ENCODE results near the gene FARS2. TPM values are rescaled to one million over a fixed set of nuclear protein-coding genes. Genes with fewer than 3 reads are reported as not detected.

Gene FARS2
- total and polyA plus RNA-seq, 9 of the 15 experiments (the other 6 are each of a cell fraction or from before 2014, with no cell fraction given): 16.5 to 62.2 (median 27.0) TPM

GRCh38 chr6:5403609-5404008 lies 142.3 kb downstream of the FARS2 start:
- intact Hi-C loops (cut with micrococcal nuclease) (no loop called here), in situ Hi-C loops (cut with MboI) (loop anchor here (5.0 kb wide), 2 partner anchors 191 to 261 kb away; no protein-coding TSS in a partner anchor)
- H3K9me1 ChIP-seq (ENCODE audit: control insufficient read depth, insufficient read depth, low read length): no peaks in the 10 kb centered on the region
- BruUV-seq (replicated peaks): no TSS peak
- H3K27me3 ChIP-seq (ENCODE audit: control insufficient read depth in 2 of 2, insufficient read depth in 2 of 2, low read length in 2 of 2): no peaks in the 10 kb centered on the region
- 0 out of 3 replicates have a peak, but pooled peaks cover 2% of the 10 kb centered on the region for H3K79me2 ChIP-seq (ENCODE audit: control insufficient read depth, insufficient read depth, low read length)
- 0 out of 5 replicates have a peak, but pooled peaks cover 0 to 4% of the 10 kb centered on the region in 2 experiments for H3K4me1 ChIP-seq (replicated peaks in 1 of 2; ENCODE audit: control insufficient read depth in 2 of 2, insufficient read depth in 2 of 2, low read length in 2 of 2)
- no peaks in the 10 kb centered on the region for H3K9me3 ChIP-seq (replicated peaks; ENCODE audit: control insufficient read depth, insufficient read depth, low read depth, low read length)
- H2AFZ ChIP-seq (ENCODE audit: low read depth, low read length): no peak overlapping the region
- no peak overlapping the region for H3K4me3 ChIP-seq
- H3K4me2 ChIP-seq (ENCODE audit: insufficient read depth, low read length): no peak overlapping the region
- no peak overlapping the region for H3K9ac ChIP-seq (ENCODE audit: insufficient read depth in 1 of 2, low read depth in 2 of 2, low read length in 2 of 2)
- H3K27ac ChIP-seq (ENCODE audit: extremely low read depth, low read depth, low read length): no peak overlapping the region
- DNase-seq (ENCODE audit: extremely low read depth in 1 of 4, low spot score in 3 of 4): no peak
- no peaks in the 10 kb centered on the region for H3K36me3 ChIP-seq (ENCODE audit: control insufficient read depth, insufficient read depth, low read length)
- H4K20me1 ChIP-seq (replicated peaks; ENCODE audit: control insufficient read depth, insufficient read depth, low read length): no peaks in the 10 kb centered on the region; the same call in 1 of the 2 replicates
- ChIA-PET CTCF (ENCODE audit: low intra/inter-chr PET ratio) (interaction anchor here (2.7 to 3.7 kb wide), 3 partner anchors 189 to 346 kb away, joined by 12 to 37 read pairs (median 21); no protein-coding TSS in a partner anchor), POLR2A (interaction anchor here (0.6 to 1.0 kb wide), 2 partner anchors 12 to 114 kb away, joined by 3 read pairs; no protein-coding TSS in a partner anchor)
- no peak for FAIRE-seq
- no peak for ATAC-seq
- TF ChIP-seq, protein P1, sequence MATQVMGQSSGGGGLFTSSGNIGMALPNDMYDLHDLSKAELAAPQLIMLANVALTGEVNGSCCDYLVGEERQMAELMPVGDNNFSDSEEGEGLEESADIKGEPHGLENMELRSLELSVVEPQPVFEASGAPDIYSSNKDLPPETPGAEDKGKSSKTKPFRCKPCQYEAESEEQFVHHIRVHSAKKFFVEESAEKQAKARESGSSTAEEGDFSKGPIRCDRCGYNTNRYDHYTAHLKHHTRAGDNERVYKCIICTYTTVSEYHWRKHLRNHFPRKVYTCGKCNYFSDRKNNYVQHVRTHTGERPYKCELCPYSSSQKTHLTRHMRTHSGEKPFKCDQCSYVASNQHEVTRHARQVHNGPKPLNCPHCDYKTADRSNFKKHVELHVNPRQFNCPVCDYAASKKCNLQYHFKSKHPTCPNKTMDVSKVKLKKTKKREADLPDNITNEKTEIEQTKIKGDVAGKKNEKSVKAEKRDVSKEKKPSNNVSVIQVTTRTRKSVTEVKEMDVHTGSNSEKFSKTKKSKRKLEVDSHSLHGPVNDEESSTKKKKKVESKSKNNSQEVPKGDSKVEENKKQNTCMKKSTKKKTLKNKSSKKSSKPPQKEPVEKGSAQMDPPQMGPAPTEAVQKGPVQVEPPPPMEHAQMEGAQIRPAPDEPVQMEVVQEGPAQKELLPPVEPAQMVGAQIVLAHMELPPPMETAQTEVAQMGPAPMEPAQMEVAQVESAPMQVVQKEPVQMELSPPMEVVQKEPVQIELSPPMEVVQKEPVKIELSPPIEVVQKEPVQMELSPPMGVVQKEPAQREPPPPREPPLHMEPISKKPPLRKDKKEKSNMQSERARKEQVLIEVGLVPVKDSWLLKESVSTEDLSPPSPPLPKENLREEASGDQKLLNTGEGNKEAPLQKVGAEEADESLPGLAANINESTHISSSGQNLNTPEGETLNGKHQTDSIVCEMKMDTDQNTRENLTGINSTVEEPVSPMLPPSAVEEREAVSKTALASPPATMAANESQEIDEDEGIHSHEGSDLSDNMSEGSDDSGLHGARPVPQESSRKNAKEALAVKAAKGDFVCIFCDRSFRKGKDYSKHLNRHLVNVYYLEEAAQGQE (IDR thresholded peaks at IDR 0.05; ENCODE audit: borderline replicate concordance): no peak
- TF ChIP-seq, protein P1 (CRISPR knock-in tag; IDR thresholded peaks at IDR 0.05; ENCODE audit: low read depth): no peak
- TF ChIP-seq HLTF (IDR thresholded peaks at IDR 0.05): no peak
- TF ChIP-seq YBX1 (IDR thresholded peaks at IDR 0.05): no peak
- TF ChIP-seq RFX1 (IDR thresholded peaks at IDR 0.05): no peak
- TF ChIP-seq SRSF1 (IDR thresholded peaks at IDR 0.05; ENCODE audit: low read depth, low read length): no peak
- no peak for TF ChIP-seq BDP1 (IDR thresholded peaks at IDR 0.05; ENCODE audit: insufficient read depth, insufficient read length)
- TF ChIP-seq SMARCC2 (IDR thresholded peaks at IDR 0.05; ENCODE audit: low read depth): no peak
- no peak for TF ChIP-seq ZNF699 (CRISPR knock-in tag; IDR thresholded peaks at IDR 0.05; ENCODE audit: insufficient replicate concordance)
- no peak for TF ChIP-seq CAMTA2 (CRISPR knock-in tag; conservative IDR thresholded peaks at IDR 0.05)
- TF ChIP-seq GTF2E2 (tag; IDR thresholded peaks at IDR 0.05): no peak
- TF ChIP-seq, protein P2, sequence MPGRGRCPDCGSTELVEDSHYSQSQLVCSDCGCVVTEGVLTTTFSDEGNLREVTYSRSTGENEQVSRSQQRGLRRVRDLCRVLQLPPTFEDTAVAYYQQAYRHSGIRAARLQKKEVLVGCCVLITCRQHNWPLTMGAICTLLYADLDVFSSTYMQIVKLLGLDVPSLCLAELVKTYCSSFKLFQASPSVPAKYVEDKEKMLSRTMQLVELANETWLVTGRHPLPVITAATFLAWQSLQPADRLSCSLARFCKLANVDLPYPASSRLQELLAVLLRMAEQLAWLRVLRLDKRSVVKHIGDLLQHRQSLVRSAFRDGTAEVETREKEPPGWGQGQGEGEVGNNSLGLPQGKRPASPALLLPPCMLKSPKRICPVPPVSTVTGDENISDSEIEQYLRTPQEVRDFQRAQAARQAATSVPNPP (IDR thresholded peaks at IDR 0.05; ENCODE audit: borderline replicate concordance, insufficient read depth, insufficient read length): no peak
- no peak for TF ChIP-seq GABPA (tag; conservative IDR thresholded peaks at IDR 0.05; ENCODE audit: low read depth)
- no peak for TF ChIP-seq ZNF696 (CRISPR knock-in tag; conservative IDR thresholded peaks at IDR 0.05)
- no peak for TF ChIP-seq ZNF143 (CRISPR knock-in tag; IDR thresholded peaks at IDR 0.05)
